HEK293 (cell line): Measurements from ENCODE around the gene CCDC150.
"Not testable (repeated sequence)": the region's sequence is repeated elsewhere in the genome, so short reads cannot be mapped to it uniquely, and the experiment has no call there.

Source experiments
- HIC1 ChIP-seq: fragments of 450-650 bp; formaldehyde crosslinking; IDR thresholded peaks from 2 replicates; pipeline ENCODE4 v1.5.1; 2016; ENCODE audit warnings: missing biosample characterization, missing genetic modification characterization
- KLF7 ChIP-seq: fragments of 450-650 bp; formaldehyde crosslinking; IDR thresholded peaks from 2 replicates; pipeline ENCODE4 v1.5.1; 2016; ENCODE audit warnings: missing biosample characterization, missing genetic modification characterization, borderline replicate concordance
- PBX3 ChIP-seq: sonication (generic); formaldehyde crosslinking; IDR thresholded peaks from 2 replicates; pipeline ENCODE4 v1.8.1; 2022; ENCODE audit warnings: mild to moderate bottlenecking, moderate library complexity, missing genetic modification reagents
- PRDM10 ChIP-seq: fragments of 450-650 bp; formaldehyde crosslinking; IDR thresholded peaks from 2 replicates; pipeline ENCODE4 v1.5.1; 2016; ENCODE audit warnings: missing biosample characterization, missing genetic modification characterization
- TCF7L2 ChIP-seq: IDR thresholded peaks from 2 replicates; pipeline ENCODE4 v1.6.1; 2011; ENCODE audit warnings: low read depth, mild to moderate bottlenecking, inconsistent platforms, low read length, moderate library complexity, borderline replicate concordance
- TRIM28 ChIP-seq: IDR thresholded peaks from 2 replicates; pipeline ENCODE4 v1.6.1; 2011; ENCODE audit warnings: low read length, control low read depth, borderline replicate concordance
- ZFP69B ChIP-seq: fragments of 450-650 bp; formaldehyde crosslinking; IDR thresholded peaks from 2 replicates; pipeline ENCODE4 v1.5.1; 2016; ENCODE audit warnings: missing biosample characterization, missing genetic modification characterization
- ZNF23 ChIP-seq: fragments of 450-650 bp; formaldehyde crosslinking; IDR thresholded peaks from 2 replicates; pipeline ENCODE4 v1.5.1; 2016; ENCODE audit warnings: missing biosample characterization, missing genetic modification characterization, borderline replicate concordance
- ZNF513 ChIP-seq: fragments of 450-650 bp; IDR thresholded peaks from 2 replicates; pipeline ENCODE4 v1.5.1; 2018; ENCODE audit warnings: missing biosample characterization, missing genetic modification characterization
- ZNF624 ChIP-seq: fragments of 450-650 bp; formaldehyde crosslinking; IDR thresholded peaks from 2 replicates; pipeline ENCODE4 v1.5.1; 2017; ENCODE audit warnings: missing biosample characterization, missing genetic modification characterization
- ZSCAN23 ChIP-seq: fragments of 450-650 bp; formaldehyde crosslinking; IDR thresholded peaks from 2 replicates; pipeline ENCODE4 v1.5.1; 2016; ENCODE audit warnings: missing biosample characterization, missing genetic modification characterization
- TF ChIP-seq, protein P1 (sequence below): fragments of 450-650 bp; formaldehyde crosslinking; IDR thresholded peaks from 2 replicates; pipeline ENCODE4 v1.5.1; 2016; ENCODE audit warnings: missing biosample characterization, missing genetic modification characterization
- TF ChIP-seq, protein P2 (sequence below): fragments of 450-650 bp; formaldehyde crosslinking; IDR thresholded peaks from 2 replicates; pipeline ENCODE4 v1.5.1; 2017; ENCODE audit warnings: missing biosample characterization, missing genetic modification characterization

DNA sequence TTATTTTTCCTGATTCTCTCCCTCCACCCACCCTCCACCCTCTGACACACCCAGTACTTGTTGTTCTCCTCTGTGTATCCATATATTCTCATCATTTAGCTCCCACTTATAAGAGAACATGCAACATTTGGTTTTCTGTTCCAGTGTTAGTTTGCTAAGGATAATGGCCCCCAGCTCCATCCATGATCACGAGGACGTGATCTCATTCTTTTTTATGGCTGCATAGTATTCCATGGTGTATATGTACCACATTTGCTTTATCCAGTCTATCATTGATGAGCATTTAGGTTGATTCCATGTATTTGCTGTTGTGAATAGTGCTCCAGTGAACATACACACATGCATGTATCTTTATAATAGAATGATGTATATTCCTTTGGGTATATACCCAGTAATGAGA is 47.2 kb downstream of the CCDC150 start:
- TF ChIP-seq, protein P1, sequence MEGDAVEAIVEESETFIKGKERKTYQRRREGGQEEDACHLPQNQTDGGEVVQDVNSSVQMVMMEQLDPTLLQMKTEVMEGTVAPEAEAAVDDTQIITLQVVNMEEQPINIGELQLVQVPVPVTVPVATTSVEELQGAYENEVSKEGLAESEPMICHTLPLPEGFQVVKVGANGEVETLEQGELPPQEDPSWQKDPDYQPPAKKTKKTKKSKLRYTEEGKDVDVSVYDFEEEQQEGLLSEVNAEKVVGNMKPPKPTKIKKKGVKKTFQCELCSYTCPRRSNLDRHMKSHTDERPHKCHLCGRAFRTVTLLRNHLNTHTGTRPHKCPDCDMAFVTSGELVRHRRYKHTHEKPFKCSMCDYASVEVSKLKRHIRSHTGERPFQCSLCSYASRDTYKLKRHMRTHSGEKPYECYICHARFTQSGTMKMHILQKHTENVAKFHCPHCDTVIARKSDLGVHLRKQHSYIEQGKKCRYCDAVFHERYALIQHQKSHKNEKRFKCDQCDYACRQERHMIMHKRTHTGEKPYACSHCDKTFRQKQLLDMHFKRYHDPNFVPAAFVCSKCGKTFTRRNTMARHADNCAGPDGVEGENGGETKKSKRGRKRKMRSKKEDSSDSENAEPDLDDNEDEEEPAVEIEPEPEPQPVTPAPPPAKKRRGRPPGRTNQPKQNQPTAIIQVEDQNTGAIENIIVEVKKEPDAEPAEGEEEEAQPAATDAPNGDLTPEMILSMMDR (tag by site-specific recombination), result not testable (repeated sequence)
- not testable (repeated sequence) for TF ChIP-seq ZNF513 (tag by site-specific recombination); ZSCAN23 (tag by site-specific recombination); KLF7; PBX3 (CRISPR knock-in tag); ZNF23 (tag by site-specific recombination); PRDM10; TRIM28; HIC1 (tag by site-specific recombination); ZFP69B (tag by site-specific recombination); TCF7L2; ZNF624
- TF ChIP-seq, protein P2, sequence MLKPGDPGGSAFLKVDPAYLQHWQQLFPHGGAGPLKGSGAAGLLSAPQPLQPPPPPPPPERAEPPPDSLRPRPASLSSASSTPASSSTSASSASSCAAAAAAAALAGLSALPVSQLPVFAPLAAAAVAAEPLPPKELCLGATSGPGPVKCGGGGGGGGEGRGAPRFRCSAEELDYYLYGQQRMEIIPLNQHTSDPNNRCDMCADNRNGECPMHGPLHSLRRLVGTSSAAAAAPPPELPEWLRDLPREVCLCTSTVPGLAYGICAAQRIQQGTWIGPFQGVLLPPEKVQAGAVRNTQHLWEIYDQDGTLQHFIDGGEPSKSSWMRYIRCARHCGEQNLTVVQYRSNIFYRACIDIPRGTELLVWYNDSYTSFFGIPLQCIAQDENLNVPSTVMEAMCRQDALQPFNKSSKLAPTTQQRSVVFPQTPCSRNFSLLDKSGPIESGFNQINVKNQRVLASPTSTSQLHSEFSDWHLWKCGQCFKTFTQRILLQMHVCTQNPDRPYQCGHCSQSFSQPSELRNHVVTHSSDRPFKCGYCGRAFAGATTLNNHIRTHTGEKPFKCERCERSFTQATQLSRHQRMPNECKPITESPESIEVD, result not testable (repeated sequence)
